Keratinocyte (primary cell): ENCODE results near the gene ZNF638. TPM values are rescaled to one million over a fixed set of nuclear protein-coding genes. Genes with fewer than 3 reads are reported as not detected.

ENCODE experiments used
- DNase-seq: peaks from one replicate; pipeline ENCODE4 v3.0.0-alpha.2; 2011; ENCODE audit warnings: low read depth, missing footprints, low spot score
- FAIRE-seq: peaks from 2 replicates; lab custom pipeline; 2011; peaks lifted over from hg19 to GRCh38; lab: Jason Lieb, UNC
- H2AFZ ChIP-seq: 2 replicates; pipeline ENCODE4 v1.6.0; 2012; ENCODE audit warnings: low read length, control low read depth, inconsistent platforms; ENCODE audit not compliant: control insufficient read depth
- H3K27ac ChIP-seq: 2 replicates; pipeline ENCODE4 v1.5.1; 2011; ENCODE audit warnings: low read length; ENCODE audit not compliant: control insufficient read depth, insufficient read depth
- H3K27me3 ChIP-seq: 3 replicates; pipeline ENCODE4 v1.6.0; 2011; ENCODE audit warnings: low read length; ENCODE audit not compliant: control insufficient read depth, insufficient read depth; ENCODE audit errors: extremely low read depth
- H3K36me3 ChIP-seq, 2 experiments: 2 replicates in 1 of 2; 3 replicates in 1 of 2; pipeline ENCODE4 v1.5.1; 2011; ENCODE audit warnings: low read length in 2 of 2, mild to moderate bottlenecking in 1 of 2; ENCODE audit not compliant: control insufficient read depth in 2 of 2, insufficient read depth in 2 of 2; ENCODE audit errors: extremely low read depth in 1 of 2
- H3K4me1 ChIP-seq: 3 replicates; pipeline ENCODE4 v1.5.1; 2011; ENCODE audit warnings: low read length; ENCODE audit not compliant: control insufficient read depth, insufficient read depth; ENCODE audit errors: extremely low read depth
- H3K4me2 ChIP-seq: 3 replicates; pipeline ENCODE4 v1.6.0; 2011; ENCODE audit warnings: low read depth, low read length; ENCODE audit not compliant: control insufficient read depth, insufficient read depth; ENCODE audit errors: extremely low read depth
- H3K4me3 ChIP-seq, 3 experiments: fragments of 200-600 bp in 1 of 3; sonication (generic) in 1 of 3; 2 replicates in 2 of 3; 3 replicates in 1 of 3; pipeline ENCODE4 v1.5.1; 2011 to 2016; ENCODE audit warnings: low read length in 3 of 3, mild to moderate bottlenecking in 3 of 3, control low read depth in 2 of 3, inconsistent platforms in 1 of 3, low read depth in 1 of 3, mixed read lengths in 1 of 3, mixed run types in 1 of 3, moderate library complexity in 1 of 3; ENCODE audit not compliant: control insufficient read depth in 2 of 3, insufficient read depth in 2 of 3; ENCODE audit errors: extremely low read depth in 1 of 3
- H3K79me2 ChIP-seq: 2 replicates; pipeline ENCODE4 v1.6.0; 2012; ENCODE audit warnings: low read length; ENCODE audit not compliant: control insufficient read depth, insufficient read depth
- H3K9ac ChIP-seq: 3 replicates; pipeline ENCODE4 v1.6.0; 2011; ENCODE audit warnings: low read length; ENCODE audit not compliant: control insufficient read depth, insufficient read depth; ENCODE audit errors: extremely low read depth
- H3K9me1 ChIP-seq: 3 replicates; pipeline ENCODE4 v1.6.0; 2011; ENCODE audit warnings: low read length; ENCODE audit not compliant: control insufficient read depth, insufficient read depth; ENCODE audit errors: extremely low read depth
- H3K9me3 ChIP-seq: 2 replicates; pipeline ENCODE4 v1.5.1; 2012; ENCODE audit warnings: low read depth, low read length; ENCODE audit not compliant: control insufficient read depth
- H4K20me1 ChIP-seq: 3 replicates; pipeline ENCODE4 v1.6.0; 2011; ENCODE audit warnings: low read length; ENCODE audit not compliant: control insufficient read depth, insufficient read depth; ENCODE audit errors: extremely low read depth
- EZH2 ChIP-seq: IDR thresholded peaks from one replicate; pipeline ENCODE4 v1.6.1; 2012; ENCODE audit warnings: inconsistent platforms, mild to moderate bottlenecking, low read length, moderate library complexity
- dilution Hi-C: fragments of 300-500 bp; cut with MboI; formaldehyde crosslinking; loops from one replicate; pipeline ENCODE4 v1.7.0; 2020; ENCODE audit warnings: low sequenced_read_pairs; ENCODE audit not compliant: extremely low pct_ligation_motif_present
- polyA plus RNA-seq, 5 experiments: library from polyadenylated mRNA; depleted of rRNA in 3 of 5; stranded (reverse) in 3 of 5; stranded (forward) in 1 of 5; unstranded in 1 of 5; fragments of >200 nt; gene quantifications; 1 replicate in 1 of 5; 2 replicates in 3 of 5; 3 replicates in 1 of 5; pipeline versions ENCODE4 v1.2.1 to v1.2.3, GENCODE V29; 2011 to 2012; ENCODE audit warnings: missing spikeins in 2 of 5, low read depth in 1 of 5, low replicate concordance in 1 of 5
- TF ChIP-seq, protein P1 (sequence below), 3 experiments: IDR thresholded peaks in 1 of 3; conservative IDR thresholded peaks in 1 of 3; optimal IDR thresholded peaks in 1 of 3; 2 replicates in 2 of 3; 3 replicates in 1 of 3; pipeline versions ENCODE3 to v1.5.1; 2011; ENCODE audit warnings: low read length in 3 of 3, mild to moderate bottlenecking in 3 of 3, moderate library complexity in 2 of 3, control low read depth in 1 of 3, inconsistent platforms in 1 of 3; ENCODE audit not compliant: insufficient read depth in 2 of 3; ENCODE audit errors: extremely low read depth in 1 of 3

ZNF638 gene
- polyA plus RNA-seq, 1 donor (not counting 4 experiments of a cell fraction or from before 2014, with no cell fraction given) = 66.5 TPM

DNA sequence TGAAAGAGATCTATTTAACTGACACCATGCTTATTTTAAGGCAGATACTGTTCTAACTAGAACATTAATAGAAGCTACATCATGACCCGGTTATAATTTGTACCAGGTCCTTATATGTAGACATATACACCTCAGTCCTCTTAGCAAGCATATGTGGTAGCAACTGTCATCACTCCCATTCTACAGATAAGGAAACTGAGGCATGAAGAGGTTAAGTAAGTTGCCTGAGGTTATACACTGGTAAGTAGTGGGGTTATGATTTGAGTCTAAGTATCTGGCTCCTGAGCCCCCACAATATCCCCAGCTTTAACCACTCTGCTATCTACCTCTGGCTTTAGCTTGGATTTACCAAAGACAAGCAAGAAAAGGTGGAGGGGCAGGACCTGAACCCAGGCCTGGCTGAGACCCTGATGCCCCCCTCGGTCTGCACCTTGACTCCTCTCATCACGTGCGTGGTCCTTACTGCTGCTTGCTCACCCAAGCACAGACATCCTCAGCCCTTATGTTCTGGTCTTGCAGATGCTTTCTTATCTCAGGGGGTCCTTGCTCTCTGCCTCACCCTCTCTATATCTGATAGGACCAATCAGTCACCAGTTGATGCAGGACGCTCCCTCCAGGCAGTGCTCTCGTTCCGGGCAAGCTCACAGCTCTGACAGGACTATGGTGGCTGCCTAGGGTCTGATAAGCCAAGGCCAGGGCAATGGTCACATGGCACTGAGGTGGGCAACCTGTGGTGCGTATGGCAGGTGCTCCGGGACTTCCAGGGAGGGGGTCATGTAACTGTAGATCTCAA lies 125.7 kb downstream of the ZNF638 start:
- Histone ChIP-seq H3K9me3 (no peaks in the 10 kb centered on the region), H3K27me3 (no peaks in the 10 kb centered on the region), H3K79me2 (no peaks in the 10 kb centered on the region), H4K20me1 (no peaks in the 10 kb centered on the region), H3K9ac (no peak overlapping the region), H3K27ac (no peak overlapping the region), H2AFZ (no peak overlapping the region), H3K9me1 (no peaks in the 10 kb centered on the region), H3K4me3 (no peak overlapping the region), H3K4me2 (no peak overlapping the region), H3K36me3 (no peaks in the 10 kb centered on the region), H3K4me1 (peaks cover 42% of the 10 kb centered on the region)
- DNase-seq = no peak
- no peak for TF ChIP-seq EZH2
- TF ChIP-seq, protein P1, sequence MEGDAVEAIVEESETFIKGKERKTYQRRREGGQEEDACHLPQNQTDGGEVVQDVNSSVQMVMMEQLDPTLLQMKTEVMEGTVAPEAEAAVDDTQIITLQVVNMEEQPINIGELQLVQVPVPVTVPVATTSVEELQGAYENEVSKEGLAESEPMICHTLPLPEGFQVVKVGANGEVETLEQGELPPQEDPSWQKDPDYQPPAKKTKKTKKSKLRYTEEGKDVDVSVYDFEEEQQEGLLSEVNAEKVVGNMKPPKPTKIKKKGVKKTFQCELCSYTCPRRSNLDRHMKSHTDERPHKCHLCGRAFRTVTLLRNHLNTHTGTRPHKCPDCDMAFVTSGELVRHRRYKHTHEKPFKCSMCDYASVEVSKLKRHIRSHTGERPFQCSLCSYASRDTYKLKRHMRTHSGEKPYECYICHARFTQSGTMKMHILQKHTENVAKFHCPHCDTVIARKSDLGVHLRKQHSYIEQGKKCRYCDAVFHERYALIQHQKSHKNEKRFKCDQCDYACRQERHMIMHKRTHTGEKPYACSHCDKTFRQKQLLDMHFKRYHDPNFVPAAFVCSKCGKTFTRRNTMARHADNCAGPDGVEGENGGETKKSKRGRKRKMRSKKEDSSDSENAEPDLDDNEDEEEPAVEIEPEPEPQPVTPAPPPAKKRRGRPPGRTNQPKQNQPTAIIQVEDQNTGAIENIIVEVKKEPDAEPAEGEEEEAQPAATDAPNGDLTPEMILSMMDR (optimal IDR thresholded peaks at IDR 0.05 in 1 of 3, IDR thresholded peaks at IDR 0.05 in 1 of 3, conservative IDR thresholded peaks at IDR 0.05 in 1 of 3; ENCODE audit: extremely low read depth in 1 of 3, insufficient read depth in 2 of 3, low read length in 3 of 3) = no peak
- dilution Hi-C loops = no loop called here
- no peak for FAIRE-seq

- DNase-seq = no peak
- Histone ChIP-seq H3K27ac (no peak overlapping the region), H3K4me2 (no peak overlapping the region), H3K9me3 (peaks cover 2% of the 10 kb centered on the region), H2AFZ (no peak overlapping the region), H3K36me3 (no peaks in the 10 kb centered on the region), H3K79me2 (no peaks in the 10 kb centered on the region), H3K9ac (no peak overlapping the region), H3K9me1 (no peaks in the 10 kb centered on the region), H3K4me1 (peaks cover 38% of the 10 kb centered on the region), H3K27me3 (no peaks in the 10 kb centered on the region), H3K4me3 (no peak overlapping the region), H4K20me1 (no peaks in the 10 kb centered on the region)
- dilution Hi-C loops = no loop called here
- no peak for FAIRE-seq
- TF ChIP-seq EZH2 = no peak
- TF ChIP-seq, protein P1 (optimal IDR thresholded peaks at IDR 0.05 in 1 of 3, IDR thresholded peaks at IDR 0.05 in 1 of 3, conservative IDR thresholded peaks at IDR 0.05 in 1 of 3; ENCODE audit: extremely low read depth in 1 of 3, insufficient read depth in 2 of 3, low read length in 3 of 3) = no peak
These were observed 126.3 kb downstream of the ZNF638 start for GRCh38 chr2:71457923-71458322.
